ENCODE data around the gene ZFYVE1. TPM values are rescaled to one million over a fixed set of nuclear protein-coding genes. Genes with fewer than 3 reads are reported as not detected.

The ZFYVE1 gene
- 10 to 100 TPM; 16.4 to 32.3 (median 23.2) TPM for total RNA-seq

DNA sequence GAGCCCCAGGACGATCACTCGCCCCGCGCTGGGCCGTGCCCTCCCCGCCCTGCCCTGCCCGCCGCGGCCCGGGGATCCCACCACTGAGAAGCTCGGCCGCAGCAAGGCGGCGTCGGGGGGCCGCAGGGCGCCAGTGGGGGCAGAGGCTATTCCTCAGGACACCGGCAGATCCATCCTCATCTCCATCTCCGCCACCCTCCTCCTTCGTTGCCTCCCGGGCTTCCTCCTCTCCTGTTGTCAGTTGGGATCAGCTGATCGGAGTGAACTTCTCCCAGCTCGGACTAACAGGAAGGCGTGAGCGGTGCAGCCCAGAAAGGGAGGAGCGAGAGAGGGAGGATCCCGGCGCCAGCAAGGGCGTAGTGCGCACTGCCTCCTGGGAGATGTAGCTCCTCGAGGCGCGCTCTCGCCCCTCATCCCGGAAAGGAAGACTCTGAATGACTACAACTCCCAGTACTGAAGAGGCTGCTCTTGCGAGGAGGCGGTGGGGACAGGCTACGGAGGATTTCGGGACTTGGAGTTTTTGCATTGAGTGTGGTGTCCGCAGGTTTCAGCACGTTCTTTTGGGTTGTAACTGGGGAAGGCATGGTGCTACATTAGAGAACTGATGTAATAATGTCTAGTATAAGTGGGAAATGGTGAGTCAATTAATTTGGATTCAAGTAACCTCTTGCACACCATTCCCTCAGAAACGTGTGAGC is at the start of gene ZFYVE1:
Gene ZFYVE1, minus strand, starts transcription at position 262 of the 698 bp plus-strand sequence. CDS start 2,598 bp downstream, outside the sequence.
- DNase-seq (ENCODE audit: low spot score in 2 of 2) = peak; percentile 98 to 99
- WGBS, 2 donors = 0 to 2% methylated on average over 20 to 27 of the region's 42 CpGs
- H3K4me3 ChIP-seq (ENCODE audit: low read depth, poor library complexity, severe bottlenecking) = peak within 1 kb of the TSS; percentile 68
- intact Hi-C loops (cut with DNase I; ENCODE audit: low total_unique reads) = no loop called here
- no peak for TF ChIP-seq CTCF (IDR thresholded peaks at IDR 0.05)
- no peak for TF ChIP-seq POLR2A (IDR thresholded peaks at IDR 0.05)

DNA sequence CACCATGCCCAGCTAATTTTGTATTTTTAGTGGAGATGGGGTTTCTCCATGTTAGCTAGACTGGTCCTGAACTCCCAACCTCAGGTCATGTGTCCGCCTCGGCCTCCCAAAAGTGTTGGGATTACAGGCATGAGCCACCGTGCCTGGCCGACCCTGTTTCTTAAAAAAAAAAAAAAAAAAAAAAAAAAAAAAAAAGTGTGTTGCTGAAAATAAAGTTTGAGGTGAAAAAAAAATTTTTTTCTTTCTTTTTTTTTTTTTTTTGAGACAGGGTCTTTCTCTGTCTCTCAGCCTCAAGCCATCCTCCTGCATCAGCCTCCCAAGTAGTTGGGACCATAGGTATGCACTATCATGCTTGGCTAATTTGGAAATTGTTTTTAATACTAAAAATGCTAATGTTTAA is 42.7 kb upstream of the ZFYVE1 start:
- WGBS, 2 donors = 94 to 100% methylated on average over 4 of the region's 4 CpGs
- no peak for TF ChIP-seq POLR2A (IDR thresholded peaks at IDR 0.05)
- TF ChIP-seq CTCF (IDR thresholded peaks at IDR 0.05) = no peak
- intact Hi-C loops (cut with DNase I; ENCODE audit: low total_unique reads) = no loop called here

GRCh38 chr14:73058922-73059673 is 32.2 kb upstream of the ZFYVE1 start:
- TF ChIP-seq POLR2A (IDR thresholded peaks at IDR 0.05) (no peak), CTCF (IDR thresholded peaks at IDR 0.05) (no peak)
- DNase-seq (ENCODE audit: low spot score in 2 of 2) = peak; percentile 35 to 88
- peak overlapping the region; percentile 70 for H3K4me3 ChIP-seq (ENCODE audit: low read depth, poor library complexity, severe bottlenecking)
- intact Hi-C loops (cut with DNase I; ENCODE audit: low total_unique reads) = no loop called here
- WGBS, 2 donors = 0 to 1% methylated on average over 27 of the region's 27 CpGs

More for the DNA sequence above, 42.7 kb upstream of the ZFYVE1 start:
- no peak overlapping the region for H3K4me3 ChIP-seq (ENCODE audit: low read depth, poor library complexity, severe bottlenecking)
- no peak for DNase-seq (ENCODE audit: low spot score in 2 of 2)

- TF ChIP-seq CTCF (IDR thresholded peaks at IDR 0.05) = no peak
- peak in 1 of 2 donors; percentile 97 for TF ChIP-seq POLR2A (IDR thresholded peaks at IDR 0.05)
- WGBS, 2 donors = 1% methylated on average over 34 to 54 of the region's 57 CpGs
- DNase-seq (ENCODE audit: low spot score in 2 of 2) = peak; percentile 98
- intact Hi-C loops (cut with DNase I; ENCODE audit: low total_unique reads) = no loop called here
- peak within 1 kb of the TSS; percentile 70 for H3K4me3 ChIP-seq (ENCODE audit: low read depth, poor library complexity, severe bottlenecking)
Measured at GRCh38 chr14:73058224-73058921, 31.5 kb upstream of the ZFYVE1 start, which contains the start of gene RBM25. TSS of gene RBM25 (plus strand) at chr14:73058534. CDS start at chr14:73071642, 13,108 bp downstream.

DNA sequence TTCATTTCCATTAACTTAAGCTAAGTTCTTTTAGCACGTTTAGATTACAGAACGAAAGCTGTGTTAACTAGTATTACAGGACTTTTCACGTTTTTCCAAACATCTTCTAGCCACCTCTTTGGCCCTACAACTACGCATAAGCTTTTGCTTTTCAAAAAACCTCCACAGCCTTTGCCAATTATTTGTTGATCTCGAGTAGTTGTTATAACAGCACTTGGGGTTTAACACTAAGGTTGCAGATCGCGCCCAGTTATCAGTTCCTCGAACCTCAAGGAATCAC is 31.0 kb upstream of the ZFYVE1 start:
- 4% methylated on average over 8 of the region's 8 CpGs for WGBS, 2 donors
- DNase-seq (ENCODE audit: low spot score in 2 of 2) = no peak
- intact Hi-C loops (cut with DNase I; ENCODE audit: low total_unique reads) = no loop called here
- no peak for TF ChIP-seq POLR2A (IDR thresholded peaks at IDR 0.05)
- TF ChIP-seq CTCF (IDR thresholded peaks at IDR 0.05) = no peak
- peak overlapping the region; percentile 13 for H3K4me3 ChIP-seq (ENCODE audit: low read depth, poor library complexity, severe bottlenecking)
